Esophagus muscularis mucosa (tissue), 4 donors: ENCODE data around the gene TRAF2.

Experiments used
- CTCF ChIP-seq, 3 experiments: fragments of 200-600 bp in 2 of 3; fragments of 450-650 bp in 1 of 3; sonication (generic) in 2 of 3; IDR thresholded peaks; one replicate each; pipeline ENCODE4 v1.5.1; 2017 to 2019; ENCODE audit warnings: antibody characterized with exemption in 3 of 3, mild to moderate bottlenecking in 2 of 3, moderate library complexity in 1 of 3
- EP300 ChIP-seq: sonication (generic); formaldehyde crosslinking; IDR thresholded peaks from one replicate; pipeline ENCODE4 v1.6.1; 2017; ENCODE audit warnings: antibody characterized with exemption
- POLR2A ChIP-seq: fragments of 450-650 bp; IDR thresholded peaks from one replicate; pipeline ENCODE4 v1.6.1; 2017; ENCODE audit warnings: antibody characterized with exemption, moderate library complexity, mild to moderate bottlenecking, low read depth
- POLR2AphosphoS5 ChIP-seq, 2 donors: sonication (generic); formaldehyde crosslinking; IDR thresholded peaks; one replicate each; pipeline ENCODE4 v1.6.1; 2017; ENCODE audit warnings: antibody characterized with exemption in 2 of 2

GRCh38 chr9:136840877-136841645, 45.3 kb upstream of the TRAF2 start:
- TF ChIP-seq CTCF (IDR thresholded peaks at IDR 0.05): no peak
- TF ChIP-seq POLR2A: no peak
- no peak for TF ChIP-seq EP300
- no peak for TF ChIP-seq POLR2AphosphoS5 (IDR thresholded peaks at IDR 0.05)
